Astrocyte of the hippocampus (primary cell): Measurements from ENCODE around the gene CPM.
"Not testable (repeated sequence)": the region's sequence is repeated elsewhere in the genome, so short reads cannot be mapped to it uniquely, and the experiment has no call there.

Experiments used
- DNase-seq: peaks from one replicate; pipeline ENCODE4 v3.0.0; 2011; ENCODE audit warnings: low read depth, low spot score

CPM gene

GRCh38 chr12:68828672-68829068, 104.3 kb downstream of the CPM start:
- no peak for DNase-seq

- no peak for DNase-seq
Observed at GRCh38 chr12:68827895-68828671, 104.9 kb downstream of the CPM start.

- no peak for DNase-seq
Observed at GRCh38 chr12:68825569-68826217, 107.3 kb downstream of the CPM start.

- DNase-seq = no peak
Observed at GRCh38 chr12:68824597-68825250, 108.2 kb downstream of the CPM start.

- DNase-seq = no peak
Observed at GRCh38 chr12:68824131-68824530, 108.8 kb downstream of the CPM start.

- DNase-seq = peak; percentile 65
Observed at GRCh38 chr12:68823696-68824095, 109.3 kb downstream of the CPM start.

GRCh38 chr12:68821357-68822188, 111.4 kb downstream of the CPM start:
- DNase-seq = no peak

- DNase-seq = not testable (repeated sequence)
Observed at GRCh38 chr12:68819481-68819880, 113.5 kb downstream of the CPM start.

GRCh38 chr12:68815928-68816800, 116.8 kb downstream of the CPM start:
- DNase-seq = no peak

GRCh38 chr12:68815232-68815927, 117.6 kb downstream of the CPM start:
- DNase-seq = no peak

- no peak for DNase-seq
Observed at GRCh38 chr12:68814490-68815231, 118.3 kb downstream of the CPM start.

- DNase-seq = no peak
Observed at GRCh38 chr12:68813242-68813593, 119.8 kb downstream of the CPM start.

GRCh38 chr12:68812553-68813241, 120.3 kb downstream of the CPM start:
- DNase-seq = no peak

GRCh38 chr12:68811573-68811972, 121.4 kb downstream of the CPM start:
- DNase-seq = not testable (repeated sequence)

GRCh38 chr12:68810027-68810389, 123.0 kb downstream of the CPM start:
- not testable (repeated sequence) for DNase-seq

- DNase-seq = no peak
Observed at GRCh38 chr12:68809190-68810026, 123.6 kb downstream of the CPM start.

- peak; percentile 92 for DNase-seq
Observed at GRCh38 chr12:68808388-68809189, 124.4 kb downstream of the CPM start.
